Calu3 (cell line): ENCODE data around the gene UBN2. TPM values are rescaled to one million over a fixed set of nuclear protein-coding genes. Genes with fewer than 3 reads are reported as not detected.

Experiments
- BruUV-seq: library from RNA; stranded (reverse); fragments of 400-500 nt; replicated peaks from 2 replicates; lab custom pipeline; 2021; lab: Mats Ljungman, UMichigan
- CTCF ChIA-PET: fragments of 300-600 bp; sonication (Branson Sonifier 250); formaldehyde crosslinking; loops from one replicate; lab custom pipeline; 2022; ENCODE audit warnings: antibody characterized with exemption; lab: Charles Lee
- DNase-seq: peaks from one replicate; pipeline ENCODE4 v3.0.0; 2022
- H3K27ac Mint-ChIP-seq: one replicate; pipeline ENCODE4 v1.8.0; 2022; ENCODE audit warnings: mixed read lengths; ENCODE audit not compliant: unreplicated experiment
- H3K27me3 Mint-ChIP-seq: one replicate; pipeline ENCODE4 v1.8.0; 2022; ENCODE audit warnings: mixed read lengths; ENCODE audit not compliant: unreplicated experiment
- H3K36me3 Mint-ChIP-seq: one replicate; pipeline ENCODE4 v1.8.0; 2022; ENCODE audit warnings: mild to moderate bottlenecking, moderate library complexity, mixed read lengths; ENCODE audit not compliant: insufficient read depth, unreplicated experiment
- H3K4me1 Mint-ChIP-seq: one replicate; pipeline ENCODE4 v1.8.0; 2022; ENCODE audit warnings: mild to moderate bottlenecking, low read depth, mixed read lengths; ENCODE audit not compliant: unreplicated experiment
- H3K4me3 Mint-ChIP-seq: one replicate; pipeline ENCODE4 v1.8.0; 2022; ENCODE audit warnings: mild to moderate bottlenecking, low read depth, moderate library complexity, mixed read lengths; ENCODE audit not compliant: unreplicated experiment
- H3K9me3 Mint-ChIP-seq: one replicate; pipeline ENCODE4 v1.8.0; 2022; ENCODE audit warnings: low read depth, mixed read lengths; ENCODE audit not compliant: unreplicated experiment
- intact Hi-C: fragments of 100-400 bp; cut with micrococcal nuclease; formaldehyde crosslinking; loops from one replicate; pipeline ENCODE4 v1.10.0; 2022; ENCODE audit not compliant: unreplicated experiment
- total RNA-seq: library from RNA; stranded (reverse); gene quantifications from 2 replicates; pipeline ENCODE4 v1.2.3, GENCODE V29; 2022
- TF ChIP-seq, protein P1 (sequence below): fragments of 200-600 bp; IDR thresholded peaks from one replicate; pipeline ENCODE4 v1.8.0; 2022; ENCODE audit warnings: antibody characterized with exemption; ENCODE audit not compliant: unreplicated experiment

UBN2 gene
- total RNA-seq, 1 experiment from 2014 or later, result 19.2 TPM

DNA sequence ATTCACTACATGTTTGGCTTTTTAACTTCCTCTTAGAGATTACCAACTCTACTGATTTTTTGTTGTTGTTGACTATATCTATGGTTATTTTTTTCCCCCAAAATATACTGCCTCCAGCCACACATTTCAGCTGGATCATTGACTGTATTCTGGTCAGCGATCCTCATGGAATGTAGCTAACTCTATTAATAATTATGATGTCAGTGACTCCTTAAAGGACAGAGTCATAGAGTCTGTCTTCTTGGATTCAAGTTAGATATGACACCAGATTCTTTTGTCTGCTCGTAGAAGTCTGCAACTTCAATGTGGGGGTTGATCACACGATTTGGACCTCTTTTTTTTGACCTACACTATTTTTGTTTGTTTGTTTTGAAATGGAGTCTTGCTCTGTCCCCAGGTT, 33.2 kb downstream of the UBN2 start:
- no peak overlapping the region for H3K4me3 Mint-ChIP-seq
- CTCF ChIA-PET, result no interaction called here
- peaks cover 10% of the 10 kb centered on the region for H3K36me3 Mint-ChIP-seq
- intact Hi-C loops, result no loop called here
- no peaks in the 10 kb centered on the region for H3K27me3 Mint-ChIP-seq
- H3K9me3 Mint-ChIP-seq, result no peaks in the 10 kb centered on the region
- no peaks in the 10 kb centered on the region for H3K4me1 Mint-ChIP-seq
- no peak for DNase-seq
- BruUV-seq, result no TSS peak
- H3K27ac Mint-ChIP-seq, result no peak overlapping the region
- TF ChIP-seq, protein P1, sequence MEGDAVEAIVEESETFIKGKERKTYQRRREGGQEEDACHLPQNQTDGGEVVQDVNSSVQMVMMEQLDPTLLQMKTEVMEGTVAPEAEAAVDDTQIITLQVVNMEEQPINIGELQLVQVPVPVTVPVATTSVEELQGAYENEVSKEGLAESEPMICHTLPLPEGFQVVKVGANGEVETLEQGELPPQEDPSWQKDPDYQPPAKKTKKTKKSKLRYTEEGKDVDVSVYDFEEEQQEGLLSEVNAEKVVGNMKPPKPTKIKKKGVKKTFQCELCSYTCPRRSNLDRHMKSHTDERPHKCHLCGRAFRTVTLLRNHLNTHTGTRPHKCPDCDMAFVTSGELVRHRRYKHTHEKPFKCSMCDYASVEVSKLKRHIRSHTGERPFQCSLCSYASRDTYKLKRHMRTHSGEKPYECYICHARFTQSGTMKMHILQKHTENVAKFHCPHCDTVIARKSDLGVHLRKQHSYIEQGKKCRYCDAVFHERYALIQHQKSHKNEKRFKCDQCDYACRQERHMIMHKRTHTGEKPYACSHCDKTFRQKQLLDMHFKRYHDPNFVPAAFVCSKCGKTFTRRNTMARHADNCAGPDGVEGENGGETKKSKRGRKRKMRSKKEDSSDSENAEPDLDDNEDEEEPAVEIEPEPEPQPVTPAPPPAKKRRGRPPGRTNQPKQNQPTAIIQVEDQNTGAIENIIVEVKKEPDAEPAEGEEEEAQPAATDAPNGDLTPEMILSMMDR, result no peak

DNA sequence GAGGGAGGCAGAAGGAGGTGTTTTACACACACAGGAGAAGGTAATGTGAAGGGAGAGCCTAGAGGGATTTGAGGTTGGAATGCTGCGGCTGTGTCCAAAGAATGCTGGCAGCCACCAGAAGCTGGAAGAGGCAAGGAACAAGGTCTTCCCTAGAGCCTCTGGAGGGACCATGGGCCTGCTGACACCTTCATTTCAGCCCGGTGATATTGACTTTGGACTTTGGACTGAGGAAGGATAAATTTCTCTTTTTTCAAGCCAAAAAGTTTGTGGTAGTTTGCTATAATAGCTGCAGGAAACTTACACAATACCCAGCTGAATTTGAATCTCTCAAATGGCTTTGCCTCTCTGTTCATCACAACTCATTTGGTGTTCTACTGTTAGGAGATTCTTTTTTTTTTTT, 34.6 kb downstream of the UBN2 start:
- no peak overlapping the region for H3K4me3 Mint-ChIP-seq
- no peak for DNase-seq
- no peaks in the 10 kb centered on the region for H3K27me3 Mint-ChIP-seq
- no TSS peak for BruUV-seq
- H3K27ac Mint-ChIP-seq, result no peak overlapping the region
- CTCF ChIA-PET, result no interaction called here
- intact Hi-C loops, result no loop called here
- peaks cover 16% of the 10 kb centered on the region for H3K36me3 Mint-ChIP-seq
- TF ChIP-seq, protein P1, result no peak
- no peaks in the 10 kb centered on the region for H3K9me3 Mint-ChIP-seq
- H3K4me1 Mint-ChIP-seq, result no peaks in the 10 kb centered on the region

DNA sequence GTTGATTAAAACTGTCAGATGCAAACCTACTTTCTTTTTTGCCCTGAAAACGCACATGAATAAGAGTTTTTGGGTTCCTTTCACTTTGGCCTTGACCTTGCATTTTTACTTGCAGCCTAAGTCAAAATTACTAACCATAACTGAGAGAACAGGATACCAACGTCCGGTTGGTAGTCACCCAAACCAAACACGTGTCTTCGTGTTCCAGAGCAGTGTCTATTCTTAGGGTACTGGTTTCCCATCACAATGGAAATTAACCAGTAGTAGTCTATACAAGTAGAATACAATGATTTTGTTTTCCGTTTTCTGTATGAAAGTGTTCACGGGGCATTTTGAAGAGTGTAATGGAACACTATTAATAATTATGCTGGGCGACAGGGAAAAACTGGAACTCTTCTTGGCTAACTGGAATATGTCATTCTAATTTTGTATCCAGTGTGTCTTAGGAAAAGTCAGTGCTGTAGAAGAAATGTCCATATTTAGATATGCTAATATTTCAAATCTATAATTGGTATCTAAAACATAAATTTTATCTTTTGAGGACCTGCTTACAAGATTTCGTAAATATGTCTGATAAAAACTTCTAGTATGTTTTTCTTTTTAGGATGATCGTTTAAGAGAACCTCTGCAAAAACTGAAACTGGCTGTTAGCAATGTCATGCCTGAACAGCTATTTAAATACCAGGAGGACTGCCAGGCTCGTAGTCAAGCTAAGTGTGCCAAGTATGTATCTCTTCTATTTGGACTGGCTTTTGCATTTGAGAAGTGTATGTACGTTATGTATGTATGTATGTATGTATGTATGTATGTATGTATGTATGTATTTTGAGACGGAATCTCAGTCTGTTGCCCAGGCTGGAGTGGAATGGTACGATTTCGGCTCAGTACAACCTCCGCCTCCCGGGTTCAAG, 40.9 kb downstream of the UBN2 start:
- Mint-ChIP-seq H3K27ac (no peak overlapping the region), H3K9me3 (no peaks in the 10 kb centered on the region), H3K27me3 (no peaks in the 10 kb centered on the region), H3K4me1 (no peaks in the 10 kb centered on the region), H3K4me3 (no peak overlapping the region), H3K36me3 (peaks cover 16% of the 10 kb centered on the region)
- no TSS peak for BruUV-seq
- intact Hi-C loops, result no loop called here
- no peak for DNase-seq
- TF ChIP-seq, protein P1, result no peak
- CTCF ChIA-PET, result no interaction called here

DNA sequence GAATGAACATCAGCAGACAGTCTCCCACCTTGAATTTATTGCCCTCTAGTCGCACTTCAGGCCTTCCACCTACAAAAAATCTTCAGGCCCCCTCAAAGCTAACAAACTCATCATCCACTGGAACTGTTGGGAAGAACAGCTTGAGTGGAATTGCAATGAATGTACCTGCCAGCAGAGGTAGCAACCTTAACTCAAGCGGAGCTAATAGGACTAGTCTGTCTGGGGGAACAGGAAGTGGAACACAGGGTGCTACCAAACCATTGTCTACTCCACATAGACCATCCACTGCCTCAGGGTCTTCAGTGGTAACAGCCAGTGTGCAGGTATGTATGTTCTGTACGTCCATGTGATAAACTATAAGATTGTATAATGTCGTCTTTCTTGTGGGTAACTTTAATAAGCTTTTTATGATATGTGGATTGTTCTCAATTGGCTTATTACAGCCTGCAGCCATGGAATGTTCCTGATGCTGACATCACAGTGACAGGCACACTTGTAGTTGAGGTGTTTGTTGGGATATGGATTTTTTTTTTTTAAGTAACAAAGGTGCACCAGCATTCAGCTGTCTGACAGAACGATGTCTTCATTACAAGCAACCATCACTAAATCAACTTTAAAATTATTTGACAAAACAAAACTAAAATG, 53.3 kb downstream of the UBN2 start:
- no peaks in the 10 kb centered on the region for H3K9me3 Mint-ChIP-seq
- CTCF ChIA-PET, result no interaction called here

More for the DNA sequence above, 53.3 kb downstream of the UBN2 start:
- BruUV-seq, result no TSS peak
- H3K36me3 Mint-ChIP-seq, result peaks cover 5% of the 10 kb centered on the region
- DNase-seq, result no peak
- no peaks in the 10 kb centered on the region for H3K4me1 Mint-ChIP-seq
- TF ChIP-seq, protein P1, result no peak
- H3K27ac Mint-ChIP-seq, result no peak overlapping the region
- H3K4me3 Mint-ChIP-seq, result no peak overlapping the region
- H3K27me3 Mint-ChIP-seq, result no peaks in the 10 kb centered on the region
- intact Hi-C loops, result no loop called here
